Upper lobe of left lung (tissue), 4 donors: Measurements from ENCODE around the gene SLC9C1.

ENCODE experiments used
- CTCF ChIP-seq, 6 experiments: fragments of 450-650 bp in 4 of 6; fragments of 200-600 bp in 2 of 6; sonication (generic) in 2 of 6; IDR thresholded peaks; one replicate each; pipeline ENCODE4 v1.5.1; 2016 to 2019; ENCODE audit warnings: antibody characterized with exemption in 6 of 6
- POLR2AphosphoS5 ChIP-seq, 2 donors: sonication (generic); formaldehyde crosslinking; IDR thresholded peaks; one replicate each; pipeline ENCODE4 v1.5.1; 2017; ENCODE audit warnings: antibody characterized with exemption in 2 of 2

GRCh38 chr3:112096176-112096575, 197.8 kb downstream of the SLC9C1 start:
- TF ChIP-seq CTCF (IDR thresholded peaks at IDR 0.05) (no peak), POLR2AphosphoS5 (IDR thresholded peaks at IDR 0.05) (no peak)
